ENCODE results near the gene CINP.

Gene CINP

GRCh38 chr14:102362545-102363181, at the start of gene CINP, which contains the start of gene TECPR2:
CINP (minus strand) TSS chr14:102362890; CDS start chr14:102362851, 39 bp downstream.
TECPR2 (plus strand) TSS chr14:102362941; CDS start chr14:102376722, 13,781 bp downstream.
- DNase-seq = peak; percentile 98

DNA sequence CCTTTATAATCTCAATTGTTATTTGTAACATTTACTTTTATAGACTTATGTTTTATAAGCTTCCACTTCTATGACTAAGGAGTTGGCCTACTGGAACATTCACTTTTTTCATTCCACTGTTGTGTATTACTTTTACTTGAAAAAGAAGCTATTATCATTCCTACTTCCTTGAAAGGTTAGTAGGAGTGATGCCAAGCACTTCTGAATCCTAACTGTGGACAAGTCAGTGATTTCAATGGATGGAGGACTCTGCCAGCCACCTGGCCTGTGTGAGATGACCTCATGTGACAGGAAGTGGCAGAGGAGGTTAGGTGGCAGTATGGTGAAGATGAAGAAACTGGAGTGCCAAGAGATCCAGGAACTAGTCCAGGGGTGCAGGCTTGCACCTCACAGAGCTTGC, 46.0 kb upstream of the CINP start:
- no peak for DNase-seq

GRCh38 chr14:102407258-102407657, 44.6 kb upstream of the CINP start:
- DNase-seq = no peak

GRCh38 chr14:102403028-102403427, 40.3 kb upstream of the CINP start:
- no peak for DNase-seq

GRCh38 chr14:102396521-102396920, 33.8 kb upstream of the CINP start:
- no peak for DNase-seq

DNA sequence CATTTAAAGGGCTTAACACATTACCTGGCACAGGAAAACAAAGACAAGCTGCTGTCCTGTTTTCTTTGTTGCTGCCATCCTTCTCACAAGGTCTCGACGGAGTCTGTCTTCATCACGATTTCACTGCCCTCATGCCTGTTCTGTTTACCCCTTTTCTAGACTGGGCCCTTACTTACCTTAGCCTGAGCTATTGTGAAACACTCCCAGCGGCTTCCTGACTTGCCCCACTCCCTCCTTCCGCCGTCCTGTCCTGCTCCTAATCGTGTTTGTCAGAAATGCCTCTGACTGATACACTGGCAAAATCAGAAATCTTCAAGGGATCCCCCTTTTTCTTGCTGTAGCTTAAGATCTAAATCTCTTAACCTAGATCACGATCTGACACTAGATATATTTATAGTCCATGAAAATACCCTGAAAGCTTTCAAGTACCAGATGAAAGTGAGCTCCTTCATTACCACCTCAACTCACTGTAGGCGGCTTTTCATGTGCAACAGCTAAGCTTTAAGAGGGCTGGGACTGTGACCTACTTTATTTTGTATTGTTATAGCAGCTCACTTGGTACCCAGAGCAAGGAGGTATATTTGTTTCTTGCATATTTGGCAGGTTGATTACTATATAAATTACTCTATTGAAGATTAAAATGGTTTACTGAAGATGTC, 32.2 kb upstream of the CINP start:
- peak; percentile 13 for DNase-seq

GRCh38 chr14:102392506-102392905, 29.8 kb upstream of the CINP start:
- no peak for DNase-seq

DNA sequence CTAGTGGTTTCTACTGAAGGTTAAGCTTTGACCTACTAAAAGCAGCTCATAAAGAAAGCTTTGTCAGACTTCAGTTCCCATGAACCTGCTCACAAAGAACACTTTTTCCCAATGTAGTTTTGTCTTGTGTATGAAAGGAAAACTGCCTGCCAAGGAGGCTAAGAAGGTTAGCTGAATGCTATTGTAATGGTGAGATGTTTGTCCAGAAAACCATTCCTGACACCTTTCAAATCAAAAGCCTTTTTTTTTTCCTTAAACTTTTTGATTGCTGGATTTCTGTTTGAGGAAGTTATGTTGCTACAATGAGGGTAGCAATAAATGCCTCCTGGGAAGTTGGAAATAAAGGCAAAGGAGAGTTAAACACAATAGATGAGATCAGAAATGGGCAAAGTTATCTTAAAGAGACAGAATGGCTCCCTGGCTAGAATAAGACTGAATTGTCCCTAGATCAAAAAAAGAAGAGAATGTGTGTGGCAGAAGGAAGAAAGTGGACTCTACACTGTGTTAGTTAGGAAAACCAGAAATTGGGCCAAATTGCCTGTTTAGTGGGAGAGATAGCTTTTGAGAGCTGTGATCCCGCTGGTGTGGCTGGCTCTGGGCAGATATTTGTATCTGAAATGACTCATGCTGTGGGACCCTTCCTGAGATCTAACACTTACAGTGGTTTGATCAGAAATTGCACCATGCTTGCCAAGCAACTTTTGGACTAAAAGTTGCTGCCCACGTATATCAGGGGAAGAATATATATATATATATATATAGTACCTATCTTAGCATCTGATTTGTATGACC, 27.6 kb upstream of the CINP start:
- DNase-seq = no peak

DNA sequence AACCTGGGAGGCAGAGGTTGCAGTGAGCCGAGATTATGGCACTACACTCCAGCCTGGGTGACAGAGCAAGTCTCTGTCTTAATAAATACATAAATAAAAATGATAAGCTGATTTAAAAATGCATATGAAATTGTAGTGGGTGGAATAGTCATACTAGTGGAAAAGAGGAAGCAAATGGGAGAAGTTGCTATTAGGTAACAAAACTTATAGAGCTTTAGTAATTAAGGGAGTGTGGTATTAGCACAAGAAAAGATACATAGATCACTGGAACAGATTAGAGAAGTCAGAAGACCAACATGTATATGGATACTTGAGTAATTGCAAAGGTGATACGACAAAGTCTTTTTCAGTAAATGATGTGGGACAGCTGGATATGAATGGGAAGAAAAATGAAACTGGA, 26.6 kb upstream of the CINP start:
- DNase-seq = no peak

- no peak for DNase-seq
These were observed 24.4 kb upstream of the CINP start for GRCh38 chr14:102387086-102387485.

- DNase-seq = no peak
These were observed 16.1 kb upstream of the CINP start for GRCh38 chr14:102378830-102379229.

- DNase-seq = no peak
These were observed 15.0 kb upstream of the CINP start for GRCh38 chr14:102377696-102378095.

GRCh38 chr14:102375119-102375518, 12.4 kb upstream of the CINP start:
- DNase-seq = no peak

- no peak for DNase-seq
These were observed 11.6 kb upstream of the CINP start for GRCh38 chr14:102374264-102374663.

GRCh38 chr14:102373110-102373509, 10.4 kb upstream of the CINP start:
- no peak for DNase-seq

DNA sequence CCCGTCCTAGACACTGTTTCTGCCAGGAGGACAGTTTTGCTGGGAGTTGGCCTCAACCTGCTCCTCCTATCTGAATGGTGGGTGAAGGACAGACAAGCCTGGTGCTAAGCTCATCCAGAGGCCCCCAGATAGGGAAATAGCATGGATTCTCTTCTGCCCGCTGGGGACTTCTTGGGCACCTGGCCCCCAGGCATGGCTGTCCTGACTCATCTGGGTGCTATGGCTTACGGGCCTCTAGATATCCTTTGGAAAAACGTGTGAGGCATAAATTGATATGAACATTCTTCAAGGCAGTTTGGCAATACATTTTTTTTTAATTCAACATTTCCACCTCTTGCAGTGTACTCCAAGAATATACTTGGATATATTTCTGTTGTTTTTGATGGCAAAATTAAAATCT, 8.7 kb upstream of the CINP start:
- DNase-seq = no peak

DNA sequence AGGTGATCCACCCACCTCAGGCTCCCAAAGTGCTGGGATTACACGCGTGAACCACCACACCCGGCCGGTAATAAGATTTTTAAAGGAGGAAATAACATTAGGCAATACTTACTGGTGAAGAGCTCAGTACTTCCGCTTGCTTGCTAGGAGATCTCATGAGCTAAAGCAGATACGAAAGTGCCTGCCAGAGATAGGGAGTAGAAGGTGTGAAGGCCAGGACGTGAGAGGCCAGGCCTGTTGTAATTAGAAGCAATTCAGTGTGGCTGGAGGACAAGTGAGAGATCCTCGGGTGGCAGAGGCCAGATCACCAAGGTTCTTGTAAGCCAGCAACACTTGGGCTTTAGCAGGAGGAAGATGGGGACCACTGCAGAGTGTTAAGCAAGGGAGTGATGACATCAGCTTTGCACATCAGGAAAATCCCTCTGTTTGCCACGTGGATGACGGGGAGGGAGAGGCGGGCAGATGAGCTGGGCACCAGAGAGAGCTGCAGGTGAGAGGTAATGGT, 7.7 kb upstream of the CINP start:
- no peak for DNase-seq

DNA sequence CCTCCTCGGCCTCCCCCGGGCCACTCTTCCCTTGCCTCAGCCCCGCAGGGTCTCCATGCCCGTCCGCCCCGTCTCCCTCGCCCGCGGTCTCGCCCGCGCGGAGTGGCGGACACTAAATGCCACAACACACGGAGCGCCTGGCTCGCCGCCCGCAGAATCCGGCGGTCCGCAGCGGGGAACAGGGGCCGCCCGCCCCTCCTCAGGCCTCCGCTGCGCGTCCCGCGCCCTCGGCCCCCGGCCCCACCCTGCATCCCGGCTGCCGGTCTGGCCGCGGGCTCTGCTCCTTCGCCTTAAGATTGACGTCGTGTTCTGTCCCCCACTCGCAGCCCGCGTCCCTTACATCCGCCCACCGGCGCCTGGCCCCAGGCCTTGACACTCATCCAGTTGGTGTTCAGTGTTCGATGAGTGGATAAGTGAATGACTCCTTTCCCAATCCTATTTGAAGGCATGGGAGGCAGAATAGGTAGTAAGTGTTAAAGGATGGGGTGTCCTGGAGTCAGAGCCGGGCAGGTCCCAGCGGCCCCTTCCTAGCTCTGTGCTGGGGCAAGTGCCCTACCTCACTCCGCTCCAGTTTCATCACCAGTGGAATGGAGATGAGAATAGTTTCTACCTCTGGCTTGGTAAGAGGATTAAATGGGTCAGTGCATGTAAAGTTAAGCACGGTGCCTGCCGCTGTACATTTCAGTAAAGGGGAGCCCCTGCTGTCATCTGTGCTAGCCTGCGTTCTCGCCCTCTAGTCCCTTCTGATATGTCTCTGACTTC, 673 bp upstream of the CINP start:
- DNase-seq = peak; percentile 33

DNA sequence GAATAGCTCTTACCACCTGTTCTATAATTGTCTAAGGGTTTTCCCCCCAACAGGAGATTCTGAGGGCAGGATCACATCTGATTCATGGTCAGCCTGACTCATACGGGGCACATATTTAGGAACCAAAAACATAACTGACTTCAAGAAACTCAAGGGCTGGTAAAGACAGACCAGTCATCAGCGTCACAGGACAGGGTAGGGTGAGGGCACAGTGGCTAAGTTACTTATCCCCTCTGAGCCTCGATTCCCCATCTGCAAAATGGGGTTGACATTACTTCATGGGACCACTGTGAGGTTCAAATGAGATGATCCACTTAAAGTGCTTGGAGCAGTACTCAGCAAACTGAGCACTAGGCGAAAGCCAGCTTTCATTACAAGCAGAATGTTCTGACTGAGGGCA, 606 bp downstream of the CINP start:
- DNase-seq = peak; percentile 22

GRCh38 chr14:102360388-102360787, 2.3 kb downstream of the CINP start:
- DNase-seq = no peak

DNA sequence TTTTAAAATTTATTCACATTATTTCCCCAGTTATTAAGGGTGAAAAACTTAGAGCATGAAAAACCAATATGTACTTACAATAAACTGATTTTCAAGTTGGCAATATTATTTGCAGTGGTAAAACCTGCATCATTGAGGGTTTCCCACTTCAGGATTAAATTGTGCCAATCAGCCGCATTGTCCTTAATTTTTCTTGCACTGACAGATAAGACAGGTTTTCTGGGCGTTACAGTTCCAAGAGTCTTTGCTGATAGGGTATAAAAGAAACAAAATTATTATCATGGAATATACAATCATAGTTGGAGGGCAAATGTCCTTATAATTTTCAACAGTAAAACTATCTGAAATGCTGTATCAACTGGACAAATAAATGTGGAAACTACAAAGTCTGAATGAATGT, 3.3 kb downstream of the CINP start:
- DNase-seq = no peak

GRCh38 chr14:102356280-102356679, 6.4 kb downstream of the CINP start:
- DNase-seq = no peak

DNA sequence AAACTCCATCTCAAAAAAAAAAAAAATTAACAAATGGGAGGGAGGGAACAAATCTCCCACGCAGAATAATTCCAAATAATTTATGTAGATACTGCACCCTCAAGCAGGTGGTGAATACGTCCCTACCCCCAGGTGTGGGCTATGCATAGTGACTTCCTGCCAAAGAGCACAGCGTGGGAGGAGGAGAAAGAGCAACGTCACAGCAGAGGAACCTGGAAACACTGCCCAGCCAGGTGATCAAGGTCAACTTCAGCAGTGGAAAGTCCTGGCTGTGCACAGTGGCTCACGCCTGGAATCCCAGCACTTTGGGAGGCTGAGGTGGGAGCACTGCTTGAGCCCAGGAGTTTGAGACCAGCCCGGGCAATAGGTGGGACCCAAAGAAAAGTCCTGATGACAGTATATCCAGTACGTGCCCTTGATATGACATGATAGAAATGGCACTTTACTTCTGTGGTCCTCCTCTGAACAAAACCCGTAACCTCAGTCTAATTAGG, 9.5 kb downstream of the CINP start:
- DNase-seq = no peak

Measured in CD4-positive, alpha-beta T cell treated with Interleukin-6 for 4 hours (primary cell).